Stimulated activated CD8-positive, alpha-beta memory T cell treated with anti-CD3 and anti-CD28 coated beads, Interleukin-15, amount 100 ng/mL, for 1 hour (primary cell): Measurements from ENCODE around the gene SLC7A5.
"Not testable (repeated sequence)": the region's sequence is repeated elsewhere in the genome, so short reads cannot be mapped to it uniquely, and the experiment has no call there.

ENCODE experiments used
- DNase-seq: peaks from one replicate; pipeline ENCODE4 v3.0.0-alpha.2; 2020; ENCODE audit warnings: low read depth

Gene SLC7A5

GRCh38 chr16:87834005-87834667 lies 35.2 kb downstream of the SLC7A5 start:
- no peak for DNase-seq

- no peak for DNase-seq
Observed at GRCh38 chr16:87833548-87833947, 35.8 kb downstream of the SLC7A5 start.

GRCh38 chr16:87832741-87833502 lies 36.4 kb downstream of the SLC7A5 start:
- DNase-seq: no peak

GRCh38 chr16:87832137-87832527 lies 37.2 kb downstream of the SLC7A5 start:
- DNase-seq: no peak

GRCh38 chr16:87831421-87832136 lies 37.7 kb downstream of the SLC7A5 start:
- no peak for DNase-seq

- DNase-seq: no peak
Observed at GRCh38 chr16:87830673-87831420, 38.5 kb downstream of the SLC7A5 start.

GRCh38 chr16:87829988-87830672 lies 39.2 kb downstream of the SLC7A5 start:
- no peak for DNase-seq

GRCh38 chr16:87829622-87829980 lies 39.7 kb downstream of the SLC7A5 start:
- no peak for DNase-seq

GRCh38 chr16:87828907-87829621 lies 40.2 kb downstream of the SLC7A5 start:
- no peak for DNase-seq

GRCh38 chr16:87828071-87828906 lies 41.0 kb downstream of the SLC7A5 start:
- DNase-seq: no peak

GRCh38 chr16:87827588-87827915 lies 41.8 kb downstream of the SLC7A5 start:
- DNase-seq: not testable (repeated sequence)

GRCh38 chr16:87826798-87827587 lies 42.3 kb downstream of the SLC7A5 start:
- DNase-seq: no peak

GRCh38 chr16:87826407-87826797 lies 42.9 kb downstream of the SLC7A5 start:
- not testable (repeated sequence) for DNase-seq

- not testable (repeated sequence) for DNase-seq
Observed at GRCh38 chr16:87825842-87826120, 43.5 kb downstream of the SLC7A5 start.

GRCh38 chr16:87824991-87825841 lies 44.1 kb downstream of the SLC7A5 start:
- DNase-seq: no peak

GRCh38 chr16:87824016-87824990 lies 45.0 kb downstream of the SLC7A5 start:
- no peak for DNase-seq

- DNase-seq: no peak
Observed at GRCh38 chr16:87823181-87823929, 46.0 kb downstream of the SLC7A5 start.
